Upper lobe of left lung (tissue), 6 donors: ENCODE data around the gene AMOTL1. TPM values are rescaled to one million over a fixed set of nuclear protein-coding genes. Genes with fewer than 3 reads are reported as not detected.

Experiments used
- ATAC-seq, 2 donors: fragments of 200-7000 bp; cut with Tn5 transposase; one replicate each; pipeline ENCODE4 v1.9.1; 2022; ENCODE audit warnings: mild to moderate bottlenecking in 2 of 2, moderate library complexity in 2 of 2; ENCODE audit not compliant: low FRiP score in 2 of 2
- DNase-seq, 2 donors: peaks; one replicate each; pipeline ENCODE4 v3.0.0-alpha.2; 2019 to 2020
- H3K27ac ChIP-seq, 4 donors: fragments of 200-600 bp; sonication (generic); one replicate each; pipeline ENCODE4 v1.5.1; 2016 to 2019
- H3K27me3 ChIP-seq, 4 donors: fragments of 200-600 bp; sonication (generic); one replicate each; pipeline ENCODE4 v1.5.1; 2017 to 2019
- H3K36me3 ChIP-seq, 4 donors: fragments of 200-600 bp; sonication (generic); one replicate each; pipeline ENCODE4 v1.5.1; 2016 to 2019
- H3K4me1 ChIP-seq, 4 donors: fragments of 200-600 bp; sonication (generic); one replicate each; pipeline ENCODE4 v1.5.1; 2018 to 2019
- H3K4me3 ChIP-seq, 4 donors: fragments of 200-600 bp; sonication (generic); one replicate each; pipeline ENCODE4 v1.5.1; 2017 to 2019; ENCODE audit warnings: mild to moderate bottlenecking in 2 of 4, moderate library complexity in 1 of 4
- H3K9me3 ChIP-seq, 4 donors: fragments of 200-600 bp; sonication (generic); one replicate each; pipeline ENCODE4 v1.5.1; 2018 to 2019
- EP300 ChIP-seq, 4 donors: sonication (generic); formaldehyde crosslinking; IDR thresholded peaks; one replicate each; pipeline ENCODE4 v1.5.1; 2017; ENCODE audit warnings: antibody characterized with exemption in 4 of 4, control low read depth in 2 of 4
- POLR2A ChIP-seq, 4 donors: fragments of 450-650 bp; IDR thresholded peaks; one replicate each; pipeline ENCODE4 v1.5.1; 2016 to 2017; ENCODE audit warnings: antibody characterized with exemption in 4 of 4, mild to moderate bottlenecking in 2 of 4
- POLR2AphosphoS5 ChIP-seq, 2 donors: sonication (generic); formaldehyde crosslinking; IDR thresholded peaks; one replicate each; pipeline ENCODE4 v1.5.1; 2017; ENCODE audit warnings: antibody characterized with exemption in 2 of 2
- WGBS, 2 donors: methylation state at CpG; one replicate each; pipeline ENCODE4 v1.1.5; 2017 to 2018; 5-methylcytosine and 5-hydroxymethylcytosine counted together
- total RNA-seq, 6 donors: library from RNA; depleted of rRNA in 4 of 6; stranded (reverse); fragments of >200 nt in 4 of 6; gene quantifications; one replicate each; pipeline versions ENCODE4 v1.1.0 to v1.2.1, GENCODE V29; 2016 to 2021
- TF ChIP-seq, protein P1 (sequence below), 6 experiments: fragments of 450-650 bp in 4 of 6; fragments of 200-600 bp in 2 of 6; sonication (generic) in 2 of 6; IDR thresholded peaks; one replicate each; pipeline ENCODE4 v1.5.1; 2016 to 2019; ENCODE audit warnings: antibody characterized with exemption in 6 of 6
- donor health status: DM: no; HTN: no; CAD: no; lungs with moderate emphysema.
- donor health status: DM: no; HTN: yes; CAD: no; lungs with severe emphysema.

AMOTL1 gene
- total RNA-seq, 6 donors from 2014 or later: 30.4 to 54.7 (median 46.1) TPM

GRCh38 chr11:94722735-94723134 lies 45.4 kb upstream of the AMOTL1 start:
- 96 to 100% methylated on average over 1 of the region's 1 CpG for WGBS, 2 donors
- ATAC-seq (no peak), DNase-seq (no peak)
- TF ChIP-seq POLR2AphosphoS5 (IDR thresholded peaks at IDR 0.05): no peak
- TF ChIP-seq, protein P1, sequence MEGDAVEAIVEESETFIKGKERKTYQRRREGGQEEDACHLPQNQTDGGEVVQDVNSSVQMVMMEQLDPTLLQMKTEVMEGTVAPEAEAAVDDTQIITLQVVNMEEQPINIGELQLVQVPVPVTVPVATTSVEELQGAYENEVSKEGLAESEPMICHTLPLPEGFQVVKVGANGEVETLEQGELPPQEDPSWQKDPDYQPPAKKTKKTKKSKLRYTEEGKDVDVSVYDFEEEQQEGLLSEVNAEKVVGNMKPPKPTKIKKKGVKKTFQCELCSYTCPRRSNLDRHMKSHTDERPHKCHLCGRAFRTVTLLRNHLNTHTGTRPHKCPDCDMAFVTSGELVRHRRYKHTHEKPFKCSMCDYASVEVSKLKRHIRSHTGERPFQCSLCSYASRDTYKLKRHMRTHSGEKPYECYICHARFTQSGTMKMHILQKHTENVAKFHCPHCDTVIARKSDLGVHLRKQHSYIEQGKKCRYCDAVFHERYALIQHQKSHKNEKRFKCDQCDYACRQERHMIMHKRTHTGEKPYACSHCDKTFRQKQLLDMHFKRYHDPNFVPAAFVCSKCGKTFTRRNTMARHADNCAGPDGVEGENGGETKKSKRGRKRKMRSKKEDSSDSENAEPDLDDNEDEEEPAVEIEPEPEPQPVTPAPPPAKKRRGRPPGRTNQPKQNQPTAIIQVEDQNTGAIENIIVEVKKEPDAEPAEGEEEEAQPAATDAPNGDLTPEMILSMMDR (IDR thresholded peaks at IDR 0.05): no peak
- no peak for TF ChIP-seq POLR2A (IDR thresholded peaks at IDR 0.05)
- TF ChIP-seq EP300 (IDR thresholded peaks at IDR 0.05): no peak
- Histone ChIP-seq H3K36me3 (no peaks in the 10 kb centered on the region), H3K4me1 (no peaks in the 10 kb centered on the region), H3K27me3 (no peaks in the 10 kb centered on the region), H3K27ac (no peak overlapping the region), H3K4me3 (no peak overlapping the region), H3K9me3 (no peaks in the 10 kb centered on the region)

- WGBS, 2 donors: 72 to 84% methylated on average over 2 of the region's 2 CpGs
Measured at GRCh38 chr11:94725097-94725496, 43.1 kb upstream of the AMOTL1 start.

DNA sequence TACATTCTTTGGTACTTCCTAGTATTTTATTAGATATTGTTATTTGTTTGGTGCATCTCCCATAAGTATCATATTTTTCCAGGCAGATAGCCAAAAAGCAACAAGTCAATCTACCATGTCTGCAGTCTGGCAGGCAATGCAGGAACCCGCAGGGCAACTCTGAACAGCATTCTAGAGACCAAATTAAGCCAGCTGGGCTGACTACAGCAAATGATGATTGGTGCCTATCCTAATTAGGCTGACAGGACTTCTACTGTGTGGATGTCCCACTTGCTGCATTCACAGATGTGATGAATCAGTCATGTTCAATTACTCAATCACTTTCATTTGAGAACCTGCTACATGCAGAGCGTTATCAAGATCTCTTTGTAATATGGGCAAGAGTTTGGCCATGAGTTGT lies 40.3 kb upstream of the AMOTL1 start:
- Histone ChIP-seq H3K9me3 (no peaks in the 10 kb centered on the region), H3K27me3 (no peaks in the 10 kb centered on the region), H3K4me1 (peaks cover 2 to 4% (median 4%) of the 10 kb centered on the region in 4 donors), H3K4me3 (no peak overlapping the region), H3K36me3 (no peaks in the 10 kb centered on the region), H3K27ac (no peak overlapping the region)
- no peak for DNase-seq
- ATAC-seq: no peak
- 89 to 95% methylated on average over 2 of the region's 2 CpGs for WGBS, 2 donors
- no peak for TF ChIP-seq POLR2AphosphoS5 (IDR thresholded peaks at IDR 0.05)
- no peak for TF ChIP-seq POLR2A (IDR thresholded peaks at IDR 0.05)
- TF ChIP-seq, protein P1 (IDR thresholded peaks at IDR 0.05): no peak
- no peak for TF ChIP-seq EP300 (IDR thresholded peaks at IDR 0.05)

More at GRCh38 chr11:94725097-94725496, 43.1 kb upstream of the AMOTL1 start:
- no peak overlapping the region for H3K4me3 ChIP-seq
- TF ChIP-seq EP300 (IDR thresholded peaks at IDR 0.05) (no peak), POLR2AphosphoS5 (IDR thresholded peaks at IDR 0.05) (no peak), POLR2A (IDR thresholded peaks at IDR 0.05) (no peak)
- TF ChIP-seq, protein P1 (IDR thresholded peaks at IDR 0.05): no peak
- H3K4me1 ChIP-seq: peaks cover 0 to 3% (median 0%) of the 10 kb centered on the region in 4 donors
- H3K9me3 ChIP-seq: no peaks in the 10 kb centered on the region
- DNase-seq: no peak
- no peaks in the 10 kb centered on the region for H3K36me3 ChIP-seq
- no peaks in the 10 kb centered on the region for H3K27me3 ChIP-seq
- no peak for ATAC-seq
- no peak overlapping the region for H3K27ac ChIP-seq

- TF ChIP-seq POLR2A (IDR thresholded peaks at IDR 0.05) (no peak), POLR2AphosphoS5 (IDR thresholded peaks at IDR 0.05) (no peak), EP300 (IDR thresholded peaks at IDR 0.05) (no peak)
- TF ChIP-seq, protein P1 (IDR thresholded peaks at IDR 0.05): no peak
- WGBS, 2 donors: 56 to 71% methylated on average over 1 of the region's 1 CpG
- no peaks in the 10 kb centered on the region for H3K36me3 ChIP-seq
Measured at GRCh38 chr11:94728541-94728940, 39.6 kb upstream of the AMOTL1 start.

More at GRCh38 chr11:94728541-94728940, 39.6 kb upstream of the AMOTL1 start:
- no peak for ATAC-seq
- Histone ChIP-seq H3K4me1 (peaks cover 4 to 12% (median 10%) of the 10 kb centered on the region in 4 donors), H3K4me3 (no peak overlapping the region), H3K27ac (no peak overlapping the region), H3K9me3 (no peaks in the 10 kb centered on the region), H3K27me3 (no peaks in the 10 kb centered on the region)
- no peak for DNase-seq
